Superior temporal gyrus (tissue), 1 donor: Measurements from ENCODE around the gene PRKAG2.
"Not testable (repeated sequence)": the region's sequence is repeated elsewhere in the genome, so short reads cannot be mapped to it uniquely, and the experiment has no call there.

ENCODE experiments used
- DNase-seq: peaks from one replicate; pipeline ENCODE4 v3.0.0-alpha.2; 2016; ENCODE audit errors: extremely low spot score

Gene PRKAG2

GRCh38 chr7:151884312-151885201 lies 7.6 kb upstream of the PRKAG2 start:
- DNase-seq = no peak

- DNase-seq = no peak
These were observed 6.9 kb upstream of the PRKAG2 start for GRCh38 chr7:151883857-151884256.

GRCh38 chr7:151882734-151883133 lies 5.8 kb upstream of the PRKAG2 start:
- DNase-seq = no peak

GRCh38 chr7:151880688-151881087 lies 3.8 kb upstream of the PRKAG2 start:
- no peak for DNase-seq

DNA sequence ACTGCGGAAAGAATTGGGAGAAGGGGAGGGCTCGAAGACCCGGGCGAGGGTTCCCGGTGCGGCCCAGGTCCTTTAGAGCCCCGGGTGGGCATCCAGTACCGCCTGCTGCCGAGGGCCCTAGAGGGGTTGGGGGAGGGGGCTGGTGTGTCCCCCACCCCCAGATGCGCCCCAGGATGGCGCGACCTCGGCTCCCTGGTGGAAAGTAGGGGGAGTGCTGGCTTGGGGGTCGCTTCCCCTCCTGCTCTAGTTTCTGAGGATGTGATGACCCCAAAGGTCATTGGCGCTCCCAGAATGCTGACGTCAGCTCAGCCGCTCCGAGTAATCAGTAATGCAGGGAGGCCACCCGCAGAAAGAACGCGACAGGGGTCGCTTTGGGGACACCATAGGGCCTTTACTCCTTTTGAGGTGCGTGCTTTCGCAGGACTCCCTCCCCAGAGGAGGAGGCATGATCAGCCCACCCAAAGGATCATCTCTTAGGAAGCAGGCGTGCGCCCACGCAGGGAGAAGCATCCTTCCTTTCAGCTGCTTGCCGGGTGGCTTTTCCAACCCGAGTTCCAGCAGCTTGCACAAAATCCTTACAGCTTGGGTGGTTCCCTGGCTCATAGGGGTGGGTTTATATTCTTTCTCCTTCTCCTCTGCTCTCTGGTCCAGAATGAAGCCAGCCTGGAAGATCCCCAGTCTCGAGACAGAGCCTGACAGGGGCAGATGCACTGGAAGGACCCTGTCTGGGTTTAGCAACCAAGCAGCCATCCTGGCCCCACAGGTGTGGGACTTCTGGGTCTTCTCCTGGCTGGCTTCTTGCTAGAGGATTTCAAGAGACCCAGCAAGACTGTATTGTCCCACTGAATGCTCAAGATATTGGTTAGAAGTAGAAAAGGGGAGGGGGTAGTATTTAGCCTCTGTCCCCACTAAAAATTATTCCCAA lies 1.3 kb upstream of the PRKAG2 start:
- no peak for DNase-seq

DNA sequence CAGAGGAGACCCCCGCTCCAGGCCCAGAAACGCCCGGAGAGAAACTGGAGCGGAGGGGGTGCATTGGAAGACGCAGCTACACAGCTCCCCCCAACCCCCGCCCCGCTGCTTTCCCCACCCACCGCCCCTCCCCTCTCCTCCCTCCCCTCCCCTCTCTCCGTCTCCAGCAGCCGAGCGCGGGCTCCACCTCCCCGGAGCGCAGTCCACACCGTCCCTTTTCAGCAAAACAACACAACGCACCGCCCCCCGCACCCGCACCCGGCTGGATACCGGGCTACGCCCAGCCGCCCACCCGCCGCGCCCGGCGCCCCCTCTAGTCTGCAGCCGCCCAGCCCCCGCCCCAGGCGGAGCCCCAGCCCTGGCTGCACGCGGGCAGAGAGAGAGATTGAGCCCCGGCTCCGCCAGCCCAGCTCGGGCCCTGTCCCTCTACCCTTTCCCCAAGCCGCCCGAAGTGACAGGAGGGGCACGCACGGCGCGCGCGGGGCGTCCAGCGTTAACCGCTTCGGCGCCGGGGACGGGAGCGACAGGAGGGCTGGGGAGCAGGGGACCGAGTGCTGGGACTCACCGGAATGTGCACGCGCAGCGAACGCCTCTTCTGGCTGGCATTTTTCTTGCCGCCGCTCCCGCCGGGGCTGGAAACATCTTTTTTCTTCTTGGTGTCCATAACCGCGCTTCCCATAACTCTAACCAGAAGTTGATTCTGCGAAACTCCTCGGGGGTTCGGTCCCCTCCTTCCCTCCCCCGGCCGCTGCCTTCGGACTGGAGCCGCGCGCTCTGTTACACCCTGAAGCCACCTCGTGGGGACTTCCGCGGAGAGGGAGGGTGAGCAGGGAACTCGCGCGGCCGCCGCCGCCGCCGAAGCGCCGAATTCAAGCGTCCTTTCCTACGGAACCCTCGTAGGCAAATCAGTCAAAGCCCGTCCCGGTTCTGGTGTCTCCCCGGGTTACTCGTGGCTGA lies 695 bp downstream of the PRKAG2 start:
- peak; percentile 21 for DNase-seq

DNA sequence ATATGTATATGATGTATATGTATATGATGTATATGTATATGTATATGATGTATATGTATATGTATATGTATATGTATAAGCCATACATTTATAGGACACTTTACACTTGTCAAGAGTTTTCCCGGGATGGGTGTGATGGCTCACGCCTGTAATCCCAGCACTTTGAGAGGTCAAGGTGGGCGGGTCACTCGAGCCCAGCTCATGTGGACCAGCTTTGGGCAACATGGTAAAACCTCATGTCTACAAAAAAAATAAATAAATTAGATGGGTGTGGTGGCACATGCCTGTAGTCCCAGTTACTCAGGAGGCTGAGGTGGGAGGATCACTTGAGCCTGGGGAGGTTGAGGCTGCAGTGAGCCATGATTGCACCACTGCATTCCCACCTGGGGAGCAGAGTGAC lies 2.4 kb downstream of the PRKAG2 start:
- DNase-seq = not testable (repeated sequence)

DNA sequence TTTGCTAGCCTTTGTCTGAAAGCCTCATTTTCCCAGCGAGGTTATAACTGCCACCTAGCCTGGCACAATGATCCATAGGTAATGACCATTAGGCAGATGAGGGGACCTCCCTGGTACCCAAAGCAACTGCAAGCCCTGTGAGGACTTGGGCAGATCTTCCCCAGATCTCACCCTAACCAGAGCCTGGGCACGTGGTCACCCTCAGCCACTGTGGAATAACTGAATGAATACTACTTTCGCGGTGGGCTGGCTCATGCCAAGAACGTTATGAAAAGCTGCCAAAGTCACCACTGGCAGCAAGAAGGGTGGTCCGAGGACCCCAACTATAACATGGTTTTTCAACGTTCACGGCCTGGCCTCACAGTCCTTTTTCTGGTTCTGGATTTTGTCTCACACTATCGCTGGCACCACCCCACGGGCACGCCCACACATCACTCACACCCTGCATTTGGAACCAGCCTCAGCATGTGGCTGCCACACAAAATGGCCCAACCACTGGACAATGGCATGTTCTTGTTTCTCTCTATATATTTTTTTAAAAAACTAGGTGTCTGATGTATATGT lies 3.4 kb downstream of the PRKAG2 start:
- DNase-seq = no peak

DNA sequence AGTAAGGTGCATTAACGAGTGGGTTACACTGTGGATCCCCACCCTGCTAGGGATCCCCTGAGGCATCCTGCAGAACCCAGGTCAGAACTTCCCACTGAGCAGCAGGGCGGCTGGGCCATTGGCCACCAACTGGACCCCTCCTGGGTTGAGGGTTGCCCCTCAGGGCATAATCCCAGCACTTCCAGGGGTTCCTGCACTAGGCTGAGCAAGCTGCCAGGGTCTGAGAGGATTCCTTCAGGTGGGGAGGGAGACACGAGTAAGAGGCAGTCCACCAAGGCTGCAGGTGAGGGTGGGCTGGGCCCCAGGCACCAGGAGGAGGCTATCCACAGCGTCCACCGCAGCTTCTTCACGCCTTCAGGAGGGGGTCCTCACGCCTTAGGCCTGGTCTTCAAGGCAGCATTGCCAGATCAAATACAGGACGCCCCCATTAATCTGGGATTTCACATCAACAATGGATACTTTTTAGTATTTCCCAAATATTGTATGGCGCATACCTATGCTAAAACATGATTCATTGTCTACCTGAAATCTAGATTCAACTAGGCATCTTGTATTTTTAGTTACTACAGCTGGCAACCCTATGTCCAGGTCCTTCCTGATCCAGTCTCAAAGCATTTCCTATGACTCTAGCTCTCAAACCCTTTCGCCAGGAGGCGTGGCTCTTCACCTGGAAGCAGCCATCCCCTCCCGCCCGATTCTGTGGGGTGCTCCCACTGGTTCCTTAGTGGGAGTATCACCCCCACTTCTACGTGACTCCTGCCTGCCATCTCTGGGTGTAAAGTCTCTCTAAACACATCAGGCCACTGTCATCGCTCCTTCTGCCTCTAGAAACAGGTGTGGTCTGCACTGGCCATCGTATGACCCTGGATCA lies 4.1 kb downstream of the PRKAG2 start:
- DNase-seq = no peak

DNA sequence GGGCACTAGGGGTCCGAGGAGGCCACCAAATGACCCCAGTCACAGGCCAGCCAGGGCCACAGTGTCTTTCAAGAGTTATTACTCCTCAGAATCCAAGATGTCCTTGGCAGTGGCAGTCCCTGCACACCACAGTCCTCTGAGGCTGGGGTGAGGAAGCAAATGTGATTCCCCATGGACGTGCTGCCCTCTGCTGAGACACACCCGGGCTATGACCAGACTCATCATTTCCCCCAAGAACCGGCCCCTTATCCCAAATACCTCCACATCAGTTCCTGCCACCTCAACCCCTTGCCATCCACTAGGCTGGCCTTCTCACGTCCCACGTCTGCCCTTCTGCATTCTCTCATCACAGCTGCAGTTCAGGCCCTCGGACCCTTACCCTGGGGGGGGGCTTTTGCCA lies 5.0 kb downstream of the PRKAG2 start:
- DNase-seq = no peak

GRCh38 chr7:151871189-151871735 lies 5.7 kb downstream of the PRKAG2 start:
- no peak for DNase-seq

- DNase-seq = no peak
These were observed 6.7 kb downstream of the PRKAG2 start for GRCh38 chr7:151869968-151870918.

GRCh38 chr7:151869455-151869854 lies 7.5 kb downstream of the PRKAG2 start:
- DNase-seq = no peak

DNA sequence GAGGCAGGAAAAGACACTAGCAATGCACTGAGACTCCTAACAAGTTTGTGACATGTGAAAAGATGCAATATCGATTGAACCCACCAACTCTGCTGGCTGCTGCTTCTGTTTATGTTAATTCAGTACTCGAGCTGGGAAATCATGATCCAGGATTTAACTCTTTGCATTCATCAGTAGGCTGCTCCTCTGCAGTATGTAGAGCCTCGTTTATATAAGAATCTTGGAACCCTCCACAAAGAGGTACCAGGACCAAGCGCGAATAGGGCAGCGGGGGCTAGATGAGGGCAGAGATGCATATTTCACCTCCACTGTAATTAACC lies 7.8 kb downstream of the PRKAG2 start:
- DNase-seq = no peak

DNA sequence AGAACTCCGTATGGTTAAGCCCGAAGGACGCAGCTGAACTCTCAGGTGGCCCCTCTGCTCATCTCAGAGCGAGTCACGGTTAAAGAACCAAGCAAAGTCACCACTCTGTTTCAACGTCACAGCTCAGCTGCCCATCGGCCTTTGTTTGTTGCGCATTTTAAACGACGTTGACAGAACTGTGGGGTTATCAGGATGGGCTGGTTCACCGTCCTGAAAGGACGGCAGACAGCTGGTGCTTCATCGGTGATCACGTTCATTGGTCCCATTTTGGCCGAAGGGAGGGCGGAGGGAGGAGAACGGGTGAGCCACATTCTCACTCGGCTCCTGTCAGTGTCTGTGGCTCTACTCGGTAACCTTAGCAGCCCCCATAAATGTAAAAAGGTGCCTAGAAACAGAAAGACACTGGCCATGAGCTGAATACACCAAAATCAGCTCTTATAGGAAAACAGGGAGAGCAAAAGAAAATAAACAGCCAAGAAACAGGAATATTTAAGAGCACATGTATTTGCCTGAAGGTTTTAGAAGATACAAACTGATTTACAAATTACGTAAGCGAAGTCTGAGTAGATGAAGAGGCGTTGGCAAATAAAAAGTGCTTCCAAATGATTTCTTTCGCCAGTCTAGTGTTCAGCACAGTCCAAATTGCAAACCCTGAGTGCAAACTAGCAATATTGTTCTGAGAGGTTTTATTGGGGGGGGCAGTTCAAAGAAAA lies 8.4 kb downstream of the PRKAG2 start:
- peak; percentile 61 for DNase-seq

DNA sequence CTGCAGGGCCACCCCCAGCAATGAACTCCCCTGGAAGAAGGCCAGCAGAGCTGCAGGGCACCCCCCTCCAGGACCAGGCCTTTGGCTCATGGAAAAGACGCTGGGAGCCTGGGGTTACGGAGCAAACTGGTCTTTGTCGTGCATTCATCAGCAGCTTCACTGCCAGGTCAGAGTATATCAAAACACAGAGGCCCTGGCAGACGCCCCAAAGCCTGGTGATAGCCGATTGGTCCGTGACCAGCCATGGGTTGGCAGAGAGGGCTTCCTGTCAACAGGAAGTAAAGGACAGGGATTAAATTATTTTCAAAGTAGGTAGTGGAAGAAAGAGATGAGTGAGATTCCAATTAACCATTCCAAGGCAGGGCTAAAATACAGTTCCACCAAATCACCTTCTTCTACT lies 9.0 kb downstream of the PRKAG2 start:
- DNase-seq = no peak

- no peak for DNase-seq
These were observed 9.9 kb downstream of the PRKAG2 start for GRCh38 chr7:151866761-151867655.
